HG03159 (cell line): Measurements from ENCODE around the gene DPYSL5.
"Not testable (repeated sequence)": the region's sequence is repeated elsewhere in the genome, so short reads cannot be mapped to it uniquely, and the experiment has no call there.

Source experiments
- ATAC-seq: cut with Tn5 transposase; IDR thresholded peaks from one replicate; pipeline ENCODE4 v1.9.1; 2021; ENCODE audit warnings: mild to moderate bottlenecking, moderate library complexity; ENCODE audit not compliant: unreplicated experiment

The DPYSL5 gene

DNA sequence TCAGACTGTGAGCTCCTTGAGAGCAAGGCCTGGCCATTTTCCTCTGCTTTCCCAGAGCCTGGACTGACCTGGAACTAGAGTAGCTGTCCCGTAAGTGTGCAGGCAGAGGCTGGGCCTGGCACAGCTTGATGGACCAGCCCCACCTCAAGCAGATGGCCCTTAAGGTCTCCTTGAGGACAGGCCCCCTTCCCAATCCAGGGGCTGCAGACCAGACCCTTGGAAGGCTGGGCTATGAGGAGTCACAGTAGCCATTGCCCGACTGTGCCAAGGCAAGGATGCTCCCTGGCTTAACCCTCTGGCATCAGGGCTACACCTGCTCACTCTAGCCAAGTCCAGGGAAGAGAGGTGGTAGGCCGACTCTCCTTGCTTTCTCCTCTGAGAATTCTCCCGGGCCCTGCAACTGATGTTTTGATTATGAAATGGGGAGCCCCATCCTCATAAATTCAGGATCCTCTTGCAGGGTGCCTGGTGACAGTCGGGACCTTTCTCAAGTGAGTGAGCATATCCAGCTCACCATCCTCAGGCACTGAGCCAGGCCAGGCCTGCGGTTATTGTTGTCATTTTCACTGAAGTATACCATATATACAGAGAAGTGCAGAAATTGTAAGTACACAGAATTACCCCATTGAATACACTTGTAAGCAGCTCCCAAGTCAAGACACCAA, 51.7 kb downstream of the DPYSL5 start:
- no peak for ATAC-seq

DNA sequence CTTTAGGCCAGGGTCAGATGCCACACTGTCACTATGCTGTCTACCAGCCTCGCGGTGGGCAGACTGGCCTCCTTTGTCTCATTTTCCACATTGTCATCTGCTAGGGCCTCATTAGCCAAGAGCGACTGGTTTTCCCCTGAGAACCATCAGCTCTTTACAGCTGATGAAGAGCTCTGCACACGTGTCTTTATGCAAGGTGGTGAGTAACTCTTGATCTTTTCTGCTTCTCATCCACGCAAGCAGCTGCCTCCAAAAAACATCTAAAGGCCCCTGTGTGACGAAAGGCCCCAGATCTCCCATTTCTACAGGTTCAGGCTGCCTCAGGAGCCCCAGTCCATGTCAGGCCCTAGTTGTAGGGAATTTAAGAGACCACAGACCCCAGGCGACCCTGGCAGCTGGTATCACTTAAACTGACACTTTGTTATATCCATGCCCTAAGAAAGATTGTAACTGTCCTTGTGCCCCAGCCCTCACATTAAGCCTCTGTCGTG, 52.9 kb downstream of the DPYSL5 start:
- ATAC-seq: no peak

GRCh38 chr2:26901326-26902183, 53.6 kb downstream of the DPYSL5 start:
- no peak for ATAC-seq

DNA sequence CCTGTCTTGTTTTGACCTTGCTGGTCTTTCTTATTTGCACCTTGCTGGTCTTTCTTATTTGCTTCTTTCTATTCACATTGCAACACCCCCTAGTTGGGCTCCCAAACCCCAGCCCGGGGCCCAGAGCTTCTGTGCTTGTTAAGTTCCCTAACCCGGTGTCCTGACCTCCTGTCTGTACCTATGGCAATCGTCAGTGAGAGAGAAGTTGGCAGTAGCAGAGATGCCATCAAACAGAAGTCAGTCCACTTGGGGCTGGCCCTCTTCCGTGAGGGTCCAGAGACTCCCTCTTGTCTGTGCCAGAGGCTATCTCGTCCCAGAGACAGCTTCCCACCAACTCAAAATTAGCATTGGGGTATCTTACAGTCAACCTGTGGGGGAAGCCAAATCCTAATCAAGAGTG, 55.7 kb downstream of the DPYSL5 start:
- ATAC-seq: no peak

DNA sequence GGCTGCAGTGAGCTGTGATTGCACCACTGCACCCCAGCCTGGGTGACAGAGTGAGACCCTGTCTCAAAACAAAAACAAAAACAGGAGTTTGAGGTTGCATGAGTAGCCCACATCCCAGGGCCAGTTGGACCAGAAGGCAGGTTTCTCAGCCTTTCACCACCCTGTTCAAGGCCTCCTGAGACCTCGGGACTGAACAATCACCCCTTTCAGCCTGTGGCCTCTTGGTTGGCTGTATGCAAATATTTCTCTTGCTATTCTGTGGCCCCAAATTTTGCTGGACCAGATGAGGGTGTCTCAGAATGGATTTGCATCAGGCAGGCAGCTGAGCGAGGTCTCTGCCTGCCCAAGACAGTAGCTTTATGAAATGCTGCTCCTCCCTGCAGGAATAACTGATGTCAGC, 56.9 kb downstream of the DPYSL5 start:
- no peak for ATAC-seq

DNA sequence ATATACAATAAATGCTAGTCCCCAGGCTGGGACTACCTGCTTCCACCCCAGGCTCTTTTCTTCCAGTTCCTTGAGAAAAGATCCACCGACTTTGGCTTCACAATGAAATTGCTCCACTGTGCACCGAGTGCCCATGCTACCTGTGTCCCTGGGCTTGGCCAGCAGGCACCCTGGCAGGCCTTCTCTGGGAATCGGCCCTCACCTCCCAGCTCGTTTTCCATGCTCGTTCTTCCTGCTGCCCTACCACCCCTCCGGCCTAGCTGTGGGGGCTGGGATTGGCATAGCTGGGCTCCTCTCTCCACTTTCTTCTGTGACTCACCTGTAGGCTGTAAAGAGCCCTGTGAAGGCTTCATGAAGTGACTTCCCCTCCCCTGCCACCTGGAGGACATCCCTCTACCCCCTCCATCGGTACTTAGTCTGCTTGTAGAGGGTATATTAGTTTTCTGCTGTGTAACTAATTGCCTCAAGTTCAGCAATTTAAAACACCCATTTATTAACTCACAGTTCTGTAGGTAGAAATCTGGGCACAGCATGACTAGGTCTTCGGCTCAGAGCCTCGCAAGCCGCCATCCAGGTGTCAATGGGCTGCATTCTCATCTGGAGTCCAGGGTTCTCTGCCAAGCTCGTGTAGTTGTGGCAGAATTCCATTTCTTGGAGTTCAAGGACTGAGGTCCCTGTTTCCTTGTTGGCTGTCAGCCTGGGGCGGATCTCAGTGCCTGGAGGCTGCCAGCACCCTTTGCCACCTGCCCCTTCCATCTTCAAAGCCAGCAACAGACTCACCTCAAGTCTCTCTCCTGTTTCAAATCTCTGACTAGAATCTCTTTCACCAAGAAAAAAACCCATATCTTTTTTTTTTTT, 57.6 kb downstream of the DPYSL5 start:
- no peak for ATAC-seq

- no peak for ATAC-seq
Measured at GRCh38 chr2:26907416-26907815, 59.5 kb downstream of the DPYSL5 start.

DNA sequence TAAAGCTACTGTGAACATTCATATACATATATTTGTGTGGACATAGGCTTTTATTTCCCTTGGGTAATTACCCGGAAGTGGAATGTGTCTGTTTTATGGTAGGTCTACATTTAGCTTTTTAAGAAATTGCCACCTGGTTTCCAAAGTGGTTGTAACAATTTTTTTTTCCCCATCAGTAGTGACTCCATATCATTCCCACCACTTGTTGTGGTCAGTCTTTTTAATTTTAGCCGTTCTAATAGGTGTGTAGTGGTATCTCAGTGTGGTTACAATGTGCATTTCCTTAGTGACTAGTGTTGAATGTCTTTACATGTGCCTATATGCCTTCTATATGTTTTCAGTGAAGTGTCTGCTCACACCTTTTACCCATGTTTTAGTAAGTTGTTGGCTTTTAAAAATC, 62.2 kb downstream of the DPYSL5 start:
- ATAC-seq: no peak

DNA sequence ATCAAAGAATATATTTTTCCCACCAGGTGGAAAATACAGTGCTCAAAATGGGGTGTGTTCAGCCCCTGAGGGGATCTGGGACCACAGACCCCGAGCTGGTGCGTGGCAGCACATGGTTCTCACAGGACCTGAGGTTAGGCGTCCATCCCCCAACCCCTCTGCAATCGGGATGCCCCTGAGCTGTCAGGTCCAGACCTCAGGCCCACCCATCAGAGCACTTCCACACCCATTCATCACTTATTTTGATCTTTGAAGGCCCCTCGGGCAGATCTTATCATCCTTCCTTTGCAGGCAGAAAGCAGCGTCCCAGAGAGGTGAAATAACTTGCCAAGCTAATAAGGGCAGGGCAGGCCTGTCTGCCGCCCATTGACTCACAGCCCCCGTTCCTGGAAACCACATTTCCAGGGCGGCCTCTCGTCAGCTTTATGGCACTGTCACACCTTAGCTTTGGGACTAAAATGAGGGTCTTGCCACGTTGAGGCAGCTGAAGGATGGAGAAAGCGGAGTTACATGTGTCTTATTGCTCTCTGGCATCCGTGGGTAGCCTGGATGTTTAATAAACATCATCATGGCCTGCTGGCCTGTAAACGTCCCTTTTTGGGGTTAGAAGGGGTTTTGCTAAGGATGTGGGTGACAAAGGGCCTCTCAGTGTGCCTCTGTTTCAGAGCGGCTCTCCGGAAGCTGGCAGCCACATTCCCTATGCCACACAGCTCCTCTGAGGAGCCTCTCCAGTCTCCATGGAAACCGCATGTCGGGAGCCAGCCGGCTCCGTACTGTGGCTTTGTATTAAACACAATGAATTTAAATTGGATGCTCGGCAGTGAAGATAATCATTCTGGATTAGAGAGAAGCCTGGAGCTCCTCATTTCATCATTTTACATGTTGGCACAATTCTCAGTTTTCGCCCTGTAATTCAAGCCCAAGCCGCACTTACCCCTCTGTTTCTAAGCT, 64.3 kb downstream of the DPYSL5 start:
- no peak for ATAC-seq

- no peak for ATAC-seq
Measured at GRCh38 chr2:26913606-26913998, 65.7 kb downstream of the DPYSL5 start.

DNA sequence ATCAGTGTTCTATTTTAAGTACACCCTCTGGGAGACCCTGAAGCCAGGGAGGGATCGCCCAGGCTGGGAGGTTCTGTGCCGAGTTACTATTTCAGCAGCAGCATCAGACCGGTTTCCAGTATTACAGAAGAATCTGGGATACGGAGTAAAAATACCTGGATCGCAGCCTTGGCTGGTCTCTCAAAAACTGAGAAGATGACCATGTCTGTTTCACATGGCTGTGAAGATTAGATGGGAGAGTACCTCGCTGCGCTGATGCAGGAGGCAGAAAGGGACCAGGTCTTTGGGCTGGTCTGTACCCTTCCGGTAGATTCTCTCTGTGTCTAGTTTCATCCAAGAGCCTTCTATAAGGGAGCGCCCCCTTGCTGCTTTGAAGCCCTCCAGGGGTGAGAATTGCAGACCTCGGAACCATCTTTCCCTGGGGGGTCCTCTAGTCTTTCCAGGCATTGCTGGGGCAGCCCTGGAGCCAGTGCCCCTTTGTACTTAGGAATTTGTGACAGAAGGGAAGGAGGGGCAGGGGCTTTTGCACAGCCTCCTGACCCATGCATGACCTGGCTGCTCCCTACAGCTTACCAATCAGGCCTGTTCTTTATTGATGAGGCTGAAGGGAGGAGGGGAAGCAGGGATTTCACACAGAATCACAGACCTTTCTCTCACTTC, 66.2 kb downstream of the DPYSL5 start:
- ATAC-seq: no peak

- ATAC-seq: no peak
Measured at GRCh38 chr2:26914659-26915310, 66.9 kb downstream of the DPYSL5 start.

DNA sequence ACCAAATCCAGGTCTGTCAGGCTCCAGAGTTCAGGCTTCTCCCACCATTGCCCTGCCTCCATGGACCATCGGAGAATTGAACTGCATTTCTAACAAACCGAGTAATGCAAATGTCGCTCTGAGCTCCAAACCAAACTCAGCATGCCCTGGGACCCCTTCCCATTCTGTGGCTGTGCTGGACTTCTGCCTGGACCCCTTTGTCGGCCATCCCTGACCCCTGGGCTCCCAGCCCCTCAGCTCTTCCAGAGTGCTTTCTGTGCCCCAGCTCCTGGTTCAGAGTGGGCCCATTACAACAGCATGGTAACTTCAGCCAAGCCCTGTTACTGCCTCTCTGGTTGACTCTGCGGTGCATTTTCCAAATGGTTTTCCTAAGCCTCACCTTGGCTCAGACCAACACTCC, 67.4 kb downstream of the DPYSL5 start:
- no peak for ATAC-seq

GRCh38 chr2:26916128-26916692, 68.3 kb downstream of the DPYSL5 start:
- ATAC-seq: no peak

DNA sequence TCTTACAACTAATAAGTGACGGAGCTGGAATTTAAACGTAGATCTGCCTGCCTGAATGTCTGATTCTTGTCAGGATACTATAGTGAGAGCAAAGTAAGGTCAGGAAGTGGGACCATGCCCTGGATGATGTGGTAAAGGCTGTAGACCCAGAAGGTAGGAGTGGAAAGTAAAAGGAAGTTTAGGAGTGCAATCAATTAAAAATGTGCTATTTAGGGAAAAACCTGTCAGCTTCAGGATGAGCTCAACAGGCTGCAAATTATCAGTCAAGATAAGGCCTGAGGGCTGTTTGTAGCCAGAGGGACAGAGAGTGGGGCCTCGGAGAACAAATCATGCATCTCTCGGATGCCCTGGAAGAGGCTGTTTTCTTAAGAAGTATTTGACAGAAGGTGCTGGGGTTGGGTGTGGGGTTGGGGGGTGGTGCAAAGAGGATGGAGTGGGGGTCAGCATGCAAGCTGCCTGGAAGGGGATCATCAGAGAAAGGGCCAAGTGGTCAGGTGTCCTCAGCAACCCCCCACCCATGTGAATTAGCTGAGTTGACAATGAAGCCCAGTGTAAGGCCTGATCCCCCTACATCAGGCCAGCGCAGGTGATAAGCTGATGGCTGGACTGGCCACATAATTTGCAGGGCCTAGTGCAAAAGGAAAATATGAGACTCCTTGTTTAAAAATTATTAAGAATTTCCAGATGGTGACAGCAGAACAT, 69.4 kb downstream of the DPYSL5 start:
- ATAC-seq: no peak

- ATAC-seq: no peak
Measured at GRCh38 chr2:26921323-26921722, 73.4 kb downstream of the DPYSL5 start.

DNA sequence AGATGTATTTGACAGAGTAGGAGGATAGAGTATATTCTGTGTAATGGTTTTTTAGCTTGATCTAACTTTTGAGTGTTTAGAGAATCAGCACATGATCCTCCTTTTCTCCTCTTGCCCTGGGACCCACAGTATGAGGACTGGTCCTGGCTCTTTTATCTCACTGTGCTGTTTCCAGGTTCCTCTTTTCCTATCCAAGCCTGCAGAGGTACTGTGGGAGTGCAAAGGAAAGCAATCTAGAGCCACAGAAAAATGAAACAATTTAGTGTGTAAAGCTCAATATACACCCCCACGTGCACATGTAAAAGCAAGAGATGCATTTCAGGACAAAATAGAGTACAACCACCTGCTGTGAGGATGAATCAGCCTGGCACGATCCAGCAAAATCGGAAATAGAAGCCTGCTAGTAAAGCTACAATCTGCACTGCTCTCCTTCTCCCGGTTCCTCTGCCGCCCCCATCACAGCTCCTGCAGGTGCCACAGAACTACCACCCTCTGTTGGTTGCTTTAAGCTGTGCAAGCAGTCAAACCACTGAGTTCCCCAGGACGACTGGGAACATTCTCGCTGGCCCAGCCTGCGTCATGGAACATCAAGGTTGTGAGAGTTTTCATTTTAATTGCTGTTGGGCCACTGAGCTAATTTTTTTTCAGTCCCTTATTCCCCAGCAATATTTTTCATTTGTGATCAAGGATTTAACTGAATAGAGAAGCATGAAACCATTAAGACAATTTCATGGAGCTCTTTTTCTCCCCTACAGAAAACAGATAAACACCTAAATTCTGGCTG, 74.7 kb downstream of the DPYSL5 start:
- ATAC-seq: no peak

DNA sequence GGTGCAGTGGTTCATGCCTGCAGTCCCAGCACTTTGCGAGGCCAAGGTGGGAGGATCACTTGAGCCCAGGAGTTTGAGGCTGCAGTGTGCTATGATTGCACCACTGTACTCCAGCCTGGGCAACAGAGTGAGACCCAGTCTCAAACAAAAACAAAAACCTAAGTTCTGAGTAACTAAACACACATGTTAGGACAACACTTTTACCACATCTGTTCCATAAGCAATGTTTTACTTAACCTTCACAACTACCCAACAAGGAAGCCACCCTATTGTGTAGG, 75.2 kb downstream of the DPYSL5 start:
- not testable (repeated sequence) for ATAC-seq
